Small intestine (tissue), 7 donors: ENCODE data around the gene GRIA3. TPM values are rescaled to one million over a fixed set of nuclear protein-coding genes. Genes with fewer than 3 reads are reported as not detected.
"Not testable (repeated sequence)": the region's sequence is repeated elsewhere in the genome, so short reads cannot be mapped to it uniquely, and the experiment has no call there.

Experiments used
- DNase-seq, 2 donors: peaks; one replicate each; pipeline versions ENCODE4 v3.0.0 to v3.0.0-alpha.2; 2013
- FAIRE-seq: peaks from 2 replicates; lab custom pipeline; 2012; peaks lifted over from hg19 to GRCh38; lab: Jason Lieb, UNC
- H3K27ac ChIP-seq, 3 donors: one replicate each; pipeline ENCODE4 v1.5.1; 2013; ENCODE audit warnings: low read length in 2 of 3, mild to moderate bottlenecking in 2 of 3, control low read depth in 1 of 3, inconsistent platforms in 1 of 3, low read depth in 1 of 3, moderate library complexity in 1 of 3
- H3K27me3 ChIP-seq, 3 donors: one replicate each; pipeline ENCODE4 v1.6.1; 2013; ENCODE audit warnings: low read length in 3 of 3, inconsistent platforms in 1 of 3; ENCODE audit not compliant: control insufficient read depth in 3 of 3, insufficient read depth in 3 of 3
- H3K36me3 ChIP-seq, 3 donors: one replicate each; pipeline ENCODE4 v1.6.1; 2013; ENCODE audit warnings: low read length in 3 of 3, inconsistent platforms in 1 of 3, low read depth in 1 of 3, mild to moderate bottlenecking in 1 of 3, moderate library complexity in 1 of 3; ENCODE audit not compliant: control insufficient read depth in 3 of 3, insufficient read depth in 2 of 3
- H3K4me1 ChIP-seq, 3 donors: one replicate each; pipeline ENCODE4 v1.6.1; 2013; ENCODE audit warnings: low read length in 2 of 3, inconsistent platforms in 1 of 3, low read depth in 1 of 3, mild to moderate bottlenecking in 1 of 3, moderate library complexity in 1 of 3; ENCODE audit not compliant: control insufficient read depth in 3 of 3, insufficient read depth in 2 of 3
- H3K4me3 ChIP-seq, 3 donors: one replicate each; pipeline ENCODE4 v1.5.1; 2013; ENCODE audit warnings: low read length in 3 of 3, control low read depth in 1 of 3, inconsistent platforms in 1 of 3, low read depth in 1 of 3, mild to moderate bottlenecking in 1 of 3, moderate library complexity in 1 of 3
- H3K9me3 ChIP-seq, 2 donors: one replicate each; pipeline ENCODE4 v1.6.1; 2013; ENCODE audit warnings: low read depth in 1 of 2, low read length in 1 of 2; ENCODE audit not compliant: control insufficient read depth in 2 of 2, insufficient read depth in 1 of 2
- WGBS, 3 donors: extraction: QIAGEN DNeasy Blood & Tissue Kit; methylation state at CpG; one replicate each; pipeline ENCODE4 v1.1.7; 2013; 5-methylcytosine and 5-hydroxymethylcytosine counted together
- polyA plus RNA-seq, 4 donors: library from polyadenylated mRNA; stranded (reverse) in 3 of 4; unstranded in 1 of 4; fragments of 200-250 nt in 3 of 4; fragments of 120-200 nt in 1 of 4; gene quantifications; one replicate each; pipeline versions ENCODE4 v1.2.1 to v1.2.3, GENCODE V29; 2013
- donor health status: healthy with polysubstance abuse.
- donor health status: control.
- donor health status: control.
- donor health status: Bipolar disorder and iron deficiency.
- donor health status: healthy.

The GRIA3 gene
- polyA plus RNA-seq, 4 donors, result 0.22 to 1.0 (median 0.84) TPM; not detected in 1

GRCh38 chrX:123493857-123494256, 309.8 kb downstream of the GRIA3 start:
- Histone ChIP-seq H3K4me1 (no peaks in the 10 kb centered on the region), H3K9me3 (no peaks in the 10 kb centered on the region), H3K27me3 (no peaks in the 10 kb centered on the region), H3K4me3 (no peak overlapping the region), H3K27ac (no peak overlapping the region), H3K36me3 (no peaks in the 10 kb centered on the region)
- no peak for FAIRE-seq
- WGBS, 3 donors, result 31 to 54% (median 41%) methylated on average over 1 of the region's 1 CpG
- no peak for DNase-seq

- 97 to 100% (median 99%) methylated on average over 5 to 7 of the region's 7 CpGs for WGBS, 3 donors
- FAIRE-seq (no peak), DNase-seq (no peak)
- Histone ChIP-seq H3K4me3 (no peak overlapping the region), H3K36me3 (no peaks in the 10 kb centered on the region), H3K4me1 (no peaks in the 10 kb centered on the region), H3K27me3 (no peaks in the 10 kb centered on the region), H3K9me3 (no peaks in the 10 kb centered on the region), H3K27ac (no peak overlapping the region)
These were observed 315.7 kb downstream of the GRIA3 start for GRCh38 chrX:123499787-123500186.

- WGBS, 3 donors, result 76 to 94% (median 85%) methylated on average over 2 of the region's 2 CpGs
- no peak for DNase-seq
- Histone ChIP-seq H3K27me3 (no peaks in the 10 kb centered on the region), H3K27ac (no peak overlapping the region), H3K9me3 (no peaks in the 10 kb centered on the region), H3K4me1 (no peaks in the 10 kb centered on the region), H3K4me3 (no peak overlapping the region), H3K36me3 (no peaks in the 10 kb centered on the region)
- no peak for FAIRE-seq
These were observed 320.0 kb downstream of the GRIA3 start for GRCh38 chrX:123504047-123504446.

- H3K9me3 ChIP-seq, result no peaks in the 10 kb centered on the region
- H3K36me3 ChIP-seq, result no peaks in the 10 kb centered on the region
- no peak overlapping the region for H3K27ac ChIP-seq
- DNase-seq (no peak), FAIRE-seq (no peak)
- 52 to 63% (median 60%) methylated on average over 3 of the region's 3 CpGs for WGBS, 3 donors
- H3K4me3 ChIP-seq, result no peak overlapping the region
- no peaks in the 10 kb centered on the region for H3K4me1 ChIP-seq
- no peaks in the 10 kb centered on the region for H3K27me3 ChIP-seq
These were observed 320.7 kb downstream of the GRIA3 start for GRCh38 chrX:123504630-123505270.

GRCh38 chrX:123513585-123514278, 329.7 kb downstream of the GRIA3 start:
- Histone ChIP-seq H3K27ac (no peak overlapping the region), H3K4me3 (peak overlapping the region in 2 of 3 donors; percentile 15 to 29), H3K27me3 (no peaks in the 10 kb centered on the region), H3K36me3 (no peaks in the 10 kb centered on the region), H3K4me1 (no peaks in the 10 kb centered on the region), H3K9me3 (no peaks in the 10 kb centered on the region)
- FAIRE-seq (no peak), DNase-seq (peak in 1 of 2 donors; percentile 0)
- WGBS, 3 donors, result 37 to 54% (median 43%) methylated on average over 6 of the region's 6 CpGs

GRCh38 chrX:123514279-123514640, 330.2 kb downstream of the GRIA3 start:
- not testable (repeated sequence) for H3K27ac ChIP-seq, H3K27me3 ChIP-seq, H3K36me3 ChIP-seq, H3K4me1 ChIP-seq, H3K9me3 ChIP-seq, FAIRE-seq
- 68 to 79% (median 69%) methylated on average over 25 to 26 of the region's 26 CpGs for WGBS, 3 donors
- peak; percentile 17 to 37 for DNase-seq
- peak overlapping the region in 2 of 3 donors; percentile 15 to 29 for H3K4me3 ChIP-seq

GRCh38 chrX:123518791-123519190, 334.7 kb downstream of the GRIA3 start:
- DNase-seq (no peak), FAIRE-seq (no peak)
- no peak overlapping the region for H3K4me3 ChIP-seq
- no peak overlapping the region for H3K27ac ChIP-seq
- no peaks in the 10 kb centered on the region for H3K36me3 ChIP-seq
- no peaks in the 10 kb centered on the region for H3K27me3 ChIP-seq
- WGBS, 3 donors, result 61 to 89% (median 89%) methylated on average over 2 of the region's 2 CpGs
- H3K9me3 ChIP-seq, result no peaks in the 10 kb centered on the region
- no peaks in the 10 kb centered on the region for H3K4me1 ChIP-seq

GRCh38 chrX:123525123-123525725, 341.1 kb downstream of the GRIA3 start:
- H3K27me3 ChIP-seq, result no peaks in the 10 kb centered on the region
- H3K27ac ChIP-seq, result no peak overlapping the region
- no peak for DNase-seq
- no peaks in the 10 kb centered on the region for H3K9me3 ChIP-seq
- no peak overlapping the region for H3K4me3 ChIP-seq
- no peak for FAIRE-seq
- no peaks in the 10 kb centered on the region for H3K36me3 ChIP-seq
- H3K4me1 ChIP-seq, result no peaks in the 10 kb centered on the region
- 64 to 70% (median 70%) methylated on average over 2 of the region's 2 CpGs for WGBS, 3 donors
